ENCODE data around the gene DHCR24. TPM values are rescaled to one million over a fixed set of nuclear protein-coding genes. Genes with fewer than 3 reads are reported as not detected.
A peak's percentile ranks its signal among the peaks of the same experiment; 100 is the strongest.

DHCR24 gene
- total RNA-seq, 1 donor from 2014 or later = 118 TPM

DNA sequence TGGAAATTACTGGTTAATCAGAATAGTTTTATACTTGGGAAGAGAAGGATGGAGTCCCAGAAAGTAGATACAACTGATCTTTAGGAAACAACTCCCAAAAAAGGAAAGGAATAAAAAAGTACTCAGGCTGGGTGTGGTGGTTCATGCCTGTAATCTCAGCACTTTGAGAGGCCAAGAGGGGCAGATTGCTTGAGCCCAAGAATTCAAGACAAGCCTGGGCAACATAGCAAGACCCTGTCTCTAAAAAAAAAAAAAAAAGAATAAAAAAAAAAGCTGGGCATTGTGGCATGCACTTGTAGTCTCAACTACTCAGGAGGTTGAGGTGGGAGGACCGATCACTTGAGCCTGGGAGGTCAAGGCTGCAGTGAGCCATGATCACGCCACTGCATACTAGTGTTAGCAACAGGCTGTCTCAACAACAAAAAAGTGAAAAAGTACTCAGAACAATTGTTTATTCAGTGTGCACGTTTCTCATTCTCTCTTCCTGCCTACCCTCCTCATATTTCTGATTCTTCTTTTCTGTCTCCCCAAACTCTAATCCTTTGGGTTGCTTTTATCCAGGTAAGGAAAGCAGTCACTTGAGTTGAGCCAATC, 2.2 kb upstream of the DHCR24 start:
- no peak for FAIRE-seq
- Histone ChIP-seq H3K27me3 (ENCODE audit: control insufficient read depth, insufficient read depth, low read length) (no peaks in the 10 kb centered on the region), H3K4me3 (ENCODE audit: low read depth, low read length) (no peak overlapping the region), H3K36me3 (ENCODE audit: control insufficient read depth, insufficient read depth, low read length) (peaks cover 11% of the 10 kb centered on the region)
- no peak for DNase-seq (ENCODE audit: low read depth)
- TF ChIP-seq, protein P1, sequence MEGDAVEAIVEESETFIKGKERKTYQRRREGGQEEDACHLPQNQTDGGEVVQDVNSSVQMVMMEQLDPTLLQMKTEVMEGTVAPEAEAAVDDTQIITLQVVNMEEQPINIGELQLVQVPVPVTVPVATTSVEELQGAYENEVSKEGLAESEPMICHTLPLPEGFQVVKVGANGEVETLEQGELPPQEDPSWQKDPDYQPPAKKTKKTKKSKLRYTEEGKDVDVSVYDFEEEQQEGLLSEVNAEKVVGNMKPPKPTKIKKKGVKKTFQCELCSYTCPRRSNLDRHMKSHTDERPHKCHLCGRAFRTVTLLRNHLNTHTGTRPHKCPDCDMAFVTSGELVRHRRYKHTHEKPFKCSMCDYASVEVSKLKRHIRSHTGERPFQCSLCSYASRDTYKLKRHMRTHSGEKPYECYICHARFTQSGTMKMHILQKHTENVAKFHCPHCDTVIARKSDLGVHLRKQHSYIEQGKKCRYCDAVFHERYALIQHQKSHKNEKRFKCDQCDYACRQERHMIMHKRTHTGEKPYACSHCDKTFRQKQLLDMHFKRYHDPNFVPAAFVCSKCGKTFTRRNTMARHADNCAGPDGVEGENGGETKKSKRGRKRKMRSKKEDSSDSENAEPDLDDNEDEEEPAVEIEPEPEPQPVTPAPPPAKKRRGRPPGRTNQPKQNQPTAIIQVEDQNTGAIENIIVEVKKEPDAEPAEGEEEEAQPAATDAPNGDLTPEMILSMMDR (IDR thresholded peaks at IDR 0.05; ENCODE audit: insufficient read depth, low read length, severe bottlenecking) = no peak

DNA sequence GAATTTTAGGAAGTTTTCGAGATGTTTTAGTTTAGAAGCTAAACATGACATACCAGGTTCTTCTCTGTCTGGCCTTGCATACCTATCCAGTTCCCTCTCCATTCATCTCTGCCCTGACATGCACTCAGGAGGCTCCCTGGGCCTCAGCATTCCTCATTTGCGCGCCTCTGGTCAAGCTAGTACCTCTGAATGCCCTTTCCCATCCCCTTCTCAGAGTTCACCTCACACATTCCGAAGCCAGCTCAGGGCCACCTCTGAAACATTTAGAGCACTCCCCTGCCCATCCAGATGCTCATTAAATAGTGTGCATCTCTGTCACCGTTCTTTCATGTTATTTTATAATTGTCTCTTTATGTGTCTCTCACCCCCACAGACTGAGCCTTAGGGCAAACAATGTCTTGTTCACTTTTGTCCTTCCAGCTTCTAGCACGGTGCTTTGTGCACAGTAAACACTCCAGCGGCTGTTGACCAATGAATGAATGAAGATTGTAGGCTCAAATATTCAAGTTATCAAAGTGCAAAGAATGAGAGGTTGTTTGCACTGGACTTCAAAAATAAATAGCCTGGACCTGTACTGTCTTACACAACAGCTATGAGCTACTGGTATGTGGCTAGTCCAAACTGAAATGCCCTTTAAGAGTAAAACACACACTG, 1.2 kb upstream of the DHCR24 start:
- no peaks in the 10 kb centered on the region for H3K27me3 ChIP-seq (ENCODE audit: control insufficient read depth, insufficient read depth, low read length)
- DNase-seq (ENCODE audit: low read depth) = peak; percentile 27
- TF ChIP-seq, protein P1 (IDR thresholded peaks at IDR 0.05; ENCODE audit: insufficient read depth, low read length, severe bottlenecking) = no peak
- no peak for FAIRE-seq
- H3K4me3 ChIP-seq (ENCODE audit: low read depth, low read length) = no peak overlapping the region
- H3K36me3 ChIP-seq (ENCODE audit: control insufficient read depth, insufficient read depth, low read length) = peaks cover 16% of the 10 kb centered on the region

DNA sequence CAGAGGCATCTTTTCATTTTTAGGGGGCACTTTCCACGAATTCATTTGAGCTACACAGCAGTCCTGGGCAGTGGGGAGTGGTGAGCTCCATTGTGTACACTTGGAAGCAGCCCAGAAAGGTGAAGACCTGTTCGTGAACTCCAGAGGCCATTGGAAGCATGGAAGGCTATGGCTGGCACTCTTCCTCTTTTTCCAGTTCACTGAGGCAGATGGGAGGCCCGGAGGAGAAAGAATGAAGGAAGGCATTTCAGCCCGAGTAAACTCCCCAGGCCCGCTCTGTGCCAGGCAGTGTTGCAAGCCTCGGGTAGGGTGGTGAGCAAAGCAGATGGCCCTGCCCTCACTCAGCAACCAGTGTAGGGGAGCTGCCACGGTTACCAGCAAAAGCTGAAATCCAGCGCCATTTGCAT, 673 bp upstream of the DHCR24 start:
- peak overlapping the region; percentile 94 for H3K4me3 ChIP-seq (ENCODE audit: low read depth, low read length)
- FAIRE-seq (no peak), DNase-seq (ENCODE audit: low read depth) (peak; percentile 59)
- TF ChIP-seq, protein P1 (IDR thresholded peaks at IDR 0.05; ENCODE audit: insufficient read depth, low read length, severe bottlenecking) = no peak
- peaks cover 18% of the 10 kb centered on the region for H3K36me3 ChIP-seq (ENCODE audit: control insufficient read depth, insufficient read depth, low read length)
- H3K27me3 ChIP-seq (ENCODE audit: control insufficient read depth, insufficient read depth, low read length) = no peaks in the 10 kb centered on the region

DNA sequence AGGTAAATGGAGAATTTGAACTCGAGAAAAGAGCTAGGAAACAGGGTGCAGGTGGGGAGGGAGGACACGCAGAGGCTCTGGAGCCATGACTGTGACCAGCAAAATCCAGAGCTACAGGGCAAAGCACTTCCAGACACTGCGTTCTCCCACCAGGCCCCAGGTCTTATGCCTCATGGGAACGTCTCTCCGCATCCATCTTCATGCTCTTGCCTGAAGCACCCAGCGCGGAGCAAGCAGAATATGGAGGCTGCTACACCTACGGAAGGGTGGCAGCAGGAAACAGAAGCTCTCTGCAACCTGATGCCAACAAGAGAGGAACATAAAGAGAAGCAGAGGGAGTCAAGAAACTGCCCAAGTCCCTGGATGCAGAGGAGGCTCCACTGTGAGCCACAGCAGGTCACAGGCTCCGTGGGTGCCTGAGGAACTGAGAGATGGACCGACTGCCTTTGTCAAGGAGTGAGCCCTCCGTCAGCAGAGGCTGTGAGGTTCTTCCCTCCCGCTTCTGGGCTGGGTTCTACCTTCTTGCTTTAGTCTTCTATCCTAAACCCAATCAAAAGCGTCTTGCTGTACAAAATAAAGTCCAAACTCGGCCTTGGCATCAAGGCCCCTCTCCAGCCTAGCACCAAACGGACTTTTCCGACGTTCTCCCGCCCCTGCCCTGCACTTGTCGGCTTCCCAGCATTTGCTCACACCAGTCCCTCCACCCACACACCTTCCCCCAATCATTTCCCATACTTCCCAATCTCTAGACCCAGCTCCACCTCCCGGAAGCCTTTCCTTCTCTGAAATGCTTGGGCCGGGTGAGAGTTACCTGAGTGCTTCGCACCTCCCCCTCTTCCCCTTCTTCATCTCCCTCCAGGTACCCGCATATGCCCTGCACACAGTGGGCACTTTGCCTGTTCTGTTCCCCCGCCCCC, 930 bp downstream of the DHCR24 start:
- peak; percentile 82 for DNase-seq (ENCODE audit: low read depth)
- peak overlapping the region; percentile 94 for H3K4me3 ChIP-seq (ENCODE audit: low read depth, low read length)
- H3K36me3 ChIP-seq (ENCODE audit: control insufficient read depth, insufficient read depth, low read length) = peaks cover 19% of the 10 kb centered on the region
- no peaks in the 10 kb centered on the region for H3K27me3 ChIP-seq (ENCODE audit: control insufficient read depth, insufficient read depth, low read length)
- TF ChIP-seq, protein P1 (IDR thresholded peaks at IDR 0.05; ENCODE audit: insufficient read depth, low read length, severe bottlenecking) = no peak
- FAIRE-seq = no peak

DNA sequence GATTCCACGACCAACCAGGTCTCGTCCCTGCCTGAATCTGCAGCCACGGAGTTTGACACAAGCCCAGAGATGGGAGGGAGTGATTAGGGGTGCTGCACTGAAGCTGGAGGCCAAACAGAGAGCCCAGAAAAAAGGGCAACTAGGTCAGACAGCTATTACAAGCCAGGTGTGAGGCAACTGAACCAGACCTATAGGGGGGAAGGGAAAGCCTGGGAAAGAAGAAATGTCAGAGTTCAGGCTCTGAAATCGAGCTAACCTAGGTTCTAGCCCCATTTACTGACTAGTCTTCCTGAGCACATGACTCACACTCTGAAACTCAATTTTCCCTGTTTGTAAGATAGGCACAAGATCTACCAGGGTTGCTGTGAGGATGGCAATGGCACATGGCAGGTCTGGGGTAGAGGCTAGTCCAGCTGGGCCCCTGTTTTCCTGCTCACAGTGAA, 1.7 kb downstream of the DHCR24 start:
- FAIRE-seq (peak; percentile 32), DNase-seq (ENCODE audit: low read depth) (peak; percentile 52)
- H3K4me3 ChIP-seq (ENCODE audit: low read depth, low read length) = peak overlapping the region; percentile 94
- H3K36me3 ChIP-seq (ENCODE audit: control insufficient read depth, insufficient read depth, low read length) = peaks cover 21% of the 10 kb centered on the region
- H3K27me3 ChIP-seq (ENCODE audit: control insufficient read depth, insufficient read depth, low read length) = no peaks in the 10 kb centered on the region
- TF ChIP-seq, protein P1 (IDR thresholded peaks at IDR 0.05; ENCODE audit: insufficient read depth, low read length, severe bottlenecking) = no peak
